ENCODE data around the gene DKC1. TPM values are rescaled to one million over a fixed set of nuclear protein-coding genes. Genes with fewer than 3 reads are reported as not detected.

The DKC1 gene
- total and polyA plus RNA-seq, 8 donors = 22.3 to 70.6 (median 62.6) TPM

GRCh38 chrX:154751669-154752271 is 10.9 kb upstream of the DKC1 start:
- Histone ChIP-seq H3K36me3 (no peaks in the 10 kb centered on the region), H3K27ac (peak overlapping the region in 1 of 2 donors; percentile 91), H3K27me3 (peaks cover 0 to under 1% of the 10 kb centered on the region in 2 donors), H3K9me3 (no peaks in the 10 kb centered on the region), H3K4me3 (peak overlapping the region in 1 of 2 donors; percentile 53), H3K4me1 (peaks cover 0 to 10% of the 10 kb centered on the region in 2 donors)
- intact Hi-C loops (cut with DNase I) = no loop called here
- peak; percentile 12 for ATAC-seq
- no peak for TF ChIP-seq CTCF (IDR thresholded peaks at IDR 0.05)
- DNase-seq = no peak

GRCh38 chrX:154758696-154759095 is 4.0 kb upstream of the DKC1 start:
- ATAC-seq (no peak), DNase-seq (no peak)
- no peaks in the 10 kb centered on the region for H3K9me3 ChIP-seq
- no peaks in the 10 kb centered on the region for H3K4me1 ChIP-seq
- no peak overlapping the region for H3K4me3 ChIP-seq
- H3K36me3 ChIP-seq = no peaks in the 10 kb centered on the region
- intact Hi-C loops (cut with DNase I) = no loop called here
- no peak overlapping the region for H3K27ac ChIP-seq
- no peak for TF ChIP-seq CTCF (IDR thresholded peaks at IDR 0.05)
- no peaks in the 10 kb centered on the region for H3K27me3 ChIP-seq

- DNase-seq = no peak
- ATAC-seq = no peak
- intact Hi-C loops (cut with DNase I) = no loop called here
- Histone ChIP-seq H3K27ac (peak overlapping the region; percentile 60 to 83), H3K4me1 (no peaks in the 10 kb centered on the region), H3K27me3 (no peaks in the 10 kb centered on the region), H3K9me3 (no peaks in the 10 kb centered on the region), H3K4me3 (peak overlapping the region; percentile 32 to 73), H3K36me3 (peaks cover 0 to 17% of the 10 kb centered on the region in 2 donors)
- TF ChIP-seq CTCF (IDR thresholded peaks at IDR 0.05) = no peak
Observed at GRCh38 chrX:154761977-154762536, 607 bp upstream of the DKC1 start.

- Histone ChIP-seq H3K9me3 (no peaks in the 10 kb centered on the region), H3K27ac (no peak overlapping the region), H3K4me3 (no peak overlapping the region), H3K36me3 (peaks cover 0 to 95% of the 10 kb centered on the region in 2 donors), H3K4me1 (no peaks in the 10 kb centered on the region), H3K27me3 (no peaks in the 10 kb centered on the region)
- DNase-seq (no peak), ATAC-seq (no peak)
- intact Hi-C loops (cut with DNase I) = no loop called here
- TF ChIP-seq CTCF (IDR thresholded peaks at IDR 0.05) = no peak
Observed at GRCh38 chrX:154774622-154775021, 12.0 kb downstream of the DKC1 start.

- H3K27me3 ChIP-seq = no peaks in the 10 kb centered on the region
- no peak for TF ChIP-seq CTCF (IDR thresholded peaks at IDR 0.05)
- intact Hi-C loops (cut with DNase I) = no loop called here
- no peak overlapping the region for H3K27ac ChIP-seq
- H3K4me1 ChIP-seq = no peaks in the 10 kb centered on the region
- DNase-seq = no peak
- peaks cover 0 to 94% of the 10 kb centered on the region in 2 donors for H3K36me3 ChIP-seq
- no peaks in the 10 kb centered on the region for H3K9me3 ChIP-seq
- no peak overlapping the region for H3K4me3 ChIP-seq
- ATAC-seq = peak; percentile 83
Observed at GRCh38 chrX:154775419-154776349, 13.0 kb downstream of the DKC1 start.
